Ishikawa (cell line): ENCODE measurements around the gene PCNX3.

Experiments used
- CEBPB ChIP-seq: IDR thresholded peaks from 2 replicates; pipeline ENCODE4 v1.6.1; 2012
- CREB1 ChIP-seq: IDR thresholded peaks from 2 replicates; pipeline ENCODE4 v1.6.1; 2012; ENCODE audit warnings: low read depth
- EGR1 ChIP-seq: IDR thresholded peaks from 2 replicates; pipeline ENCODE4 v1.6.1; 2012
- EP300 ChIP-seq: IDR thresholded peaks from 2 replicates; pipeline ENCODE4 v1.6.1; 2012; ENCODE audit warnings: borderline replicate concordance
- FOXM1 ChIP-seq: IDR thresholded peaks from 2 replicates; pipeline ENCODE4 v1.6.1; 2012; ENCODE audit warnings: low read depth, borderline replicate concordance
- NFIC ChIP-seq: IDR thresholded peaks from 2 replicates; pipeline ENCODE4 v1.6.1; 2012
- RAD21 ChIP-seq: IDR thresholded peaks from 2 replicates; pipeline ENCODE4 v1.6.1; 2012; ENCODE audit warnings: low read depth
- TAF1 ChIP-seq: IDR thresholded peaks from 2 replicates; pipeline ENCODE4 v1.6.1; 2012; ENCODE audit warnings: low read depth, mild to moderate bottlenecking
- TCF12 ChIP-seq: IDR thresholded peaks from 2 replicates; pipeline ENCODE4 v1.6.1; 2012; ENCODE audit warnings: low read depth
- TEAD4 ChIP-seq: IDR thresholded peaks from 2 replicates; pipeline ENCODE4 v1.6.1; 2012
- YY1 ChIP-seq: IDR thresholded peaks from 2 replicates; pipeline ENCODE4 v1.6.1; 2012; ENCODE audit warnings: low read depth
- ZBTB7A ChIP-seq: IDR thresholded peaks from 2 replicates; pipeline ENCODE4 v1.6.1; 2012; ENCODE audit warnings: low read depth
- TF ChIP-seq, protein P1 (sequence below): IDR thresholded peaks from 2 replicates; pipeline ENCODE4 v1.6.1; 2012
- TF ChIP-seq, protein P2 (sequence below): IDR thresholded peaks from 2 replicates; pipeline ENCODE4 v1.6.1; 2012; ENCODE audit warnings: low read depth, mild to moderate bottlenecking
- TF ChIP-seq, protein P3 (sequence below): IDR thresholded peaks from 2 replicates; pipeline ENCODE4 v1.6.1; 2012

PCNX3 gene

DNA sequence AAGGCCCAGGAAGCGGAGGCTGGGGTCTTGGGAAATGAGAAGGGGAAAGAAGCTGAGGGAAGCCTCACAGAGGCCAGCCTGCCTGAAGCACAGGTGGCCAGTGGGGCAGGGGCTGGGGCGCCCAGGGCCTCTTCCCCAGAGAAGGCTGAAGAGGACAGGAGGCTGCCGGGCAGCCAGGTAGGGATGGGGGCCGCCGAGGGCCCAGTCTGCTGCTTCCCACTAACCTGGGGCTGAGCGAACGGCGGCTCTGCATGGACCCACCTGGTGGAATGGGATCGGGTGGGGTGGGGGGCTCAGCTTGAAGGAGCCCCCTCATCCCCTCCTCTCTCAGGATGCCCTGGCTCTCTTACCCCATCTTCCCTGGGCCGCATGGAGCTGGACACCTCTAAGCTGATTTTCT is 32.0 kb upstream of the PCNX3 start:
- TF ChIP-seq, protein P1, sequence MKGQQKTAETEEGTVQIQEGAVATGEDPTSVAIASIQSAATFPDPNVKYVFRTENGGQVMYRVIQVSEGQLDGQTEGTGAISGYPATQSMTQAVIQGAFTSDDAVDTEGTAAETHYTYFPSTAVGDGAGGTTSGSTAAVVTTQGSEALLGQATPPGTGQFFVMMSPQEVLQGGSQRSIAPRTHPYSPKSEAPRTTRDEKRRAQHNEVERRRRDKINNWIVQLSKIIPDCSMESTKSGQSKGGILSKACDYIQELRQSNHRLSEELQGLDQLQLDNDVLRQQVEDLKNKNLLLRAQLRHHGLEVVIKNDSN = no peak
- no peak for TF ChIP-seq TAF1
- no peak for TF ChIP-seq NFIC
- no peak for TF ChIP-seq TEAD4
- no peak for TF ChIP-seq CEBPB
- TF ChIP-seq EGR1 = no peak
- no peak for TF ChIP-seq YY1
- TF ChIP-seq, protein P2, sequence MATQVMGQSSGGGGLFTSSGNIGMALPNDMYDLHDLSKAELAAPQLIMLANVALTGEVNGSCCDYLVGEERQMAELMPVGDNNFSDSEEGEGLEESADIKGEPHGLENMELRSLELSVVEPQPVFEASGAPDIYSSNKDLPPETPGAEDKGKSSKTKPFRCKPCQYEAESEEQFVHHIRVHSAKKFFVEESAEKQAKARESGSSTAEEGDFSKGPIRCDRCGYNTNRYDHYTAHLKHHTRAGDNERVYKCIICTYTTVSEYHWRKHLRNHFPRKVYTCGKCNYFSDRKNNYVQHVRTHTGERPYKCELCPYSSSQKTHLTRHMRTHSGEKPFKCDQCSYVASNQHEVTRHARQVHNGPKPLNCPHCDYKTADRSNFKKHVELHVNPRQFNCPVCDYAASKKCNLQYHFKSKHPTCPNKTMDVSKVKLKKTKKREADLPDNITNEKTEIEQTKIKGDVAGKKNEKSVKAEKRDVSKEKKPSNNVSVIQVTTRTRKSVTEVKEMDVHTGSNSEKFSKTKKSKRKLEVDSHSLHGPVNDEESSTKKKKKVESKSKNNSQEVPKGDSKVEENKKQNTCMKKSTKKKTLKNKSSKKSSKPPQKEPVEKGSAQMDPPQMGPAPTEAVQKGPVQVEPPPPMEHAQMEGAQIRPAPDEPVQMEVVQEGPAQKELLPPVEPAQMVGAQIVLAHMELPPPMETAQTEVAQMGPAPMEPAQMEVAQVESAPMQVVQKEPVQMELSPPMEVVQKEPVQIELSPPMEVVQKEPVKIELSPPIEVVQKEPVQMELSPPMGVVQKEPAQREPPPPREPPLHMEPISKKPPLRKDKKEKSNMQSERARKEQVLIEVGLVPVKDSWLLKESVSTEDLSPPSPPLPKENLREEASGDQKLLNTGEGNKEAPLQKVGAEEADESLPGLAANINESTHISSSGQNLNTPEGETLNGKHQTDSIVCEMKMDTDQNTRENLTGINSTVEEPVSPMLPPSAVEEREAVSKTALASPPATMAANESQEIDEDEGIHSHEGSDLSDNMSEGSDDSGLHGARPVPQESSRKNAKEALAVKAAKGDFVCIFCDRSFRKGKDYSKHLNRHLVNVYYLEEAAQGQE = no peak
- TF ChIP-seq EP300 = no peak
- no peak for TF ChIP-seq ZBTB7A
- no peak for TF ChIP-seq CREB1
- no peak for TF ChIP-seq FOXM1
- TF ChIP-seq, protein P3, sequence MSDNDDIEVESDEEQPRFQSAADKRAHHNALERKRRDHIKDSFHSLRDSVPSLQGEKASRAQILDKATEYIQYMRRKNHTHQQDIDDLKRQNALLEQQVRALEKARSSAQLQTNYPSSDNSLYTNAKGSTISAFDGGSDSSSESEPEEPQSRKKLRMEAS = no peak
- TF ChIP-seq RAD21 = no peak

DNA sequence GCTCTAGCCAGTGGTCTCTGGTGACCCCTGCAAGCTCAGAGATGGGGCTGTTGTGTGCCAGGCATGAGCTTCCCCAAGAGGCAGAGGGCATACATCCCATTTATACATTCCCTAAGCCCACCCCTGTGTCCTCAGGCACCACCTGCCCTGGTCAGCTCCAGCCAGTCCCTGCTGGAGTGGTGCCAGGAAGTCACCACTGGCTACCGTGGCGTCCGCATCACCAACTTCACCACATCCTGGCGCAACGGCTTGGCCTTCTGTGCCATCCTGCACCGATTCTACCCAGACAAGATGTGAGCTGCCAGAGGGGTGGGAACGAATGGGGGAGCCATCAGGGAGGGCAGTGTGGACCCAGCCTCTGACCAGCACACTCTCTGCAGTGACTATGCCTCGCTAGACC is 31.5 kb upstream of the PCNX3 start:
- no peak for TF ChIP-seq RAD21
- no peak for TF ChIP-seq CREB1
- TF ChIP-seq EGR1 = no peak
- no peak for TF ChIP-seq FOXM1
- TF ChIP-seq ZBTB7A = no peak
- TF ChIP-seq NFIC = no peak
- no peak for TF ChIP-seq CEBPB
- no peak for TF ChIP-seq YY1
- TF ChIP-seq, protein P1 = no peak
- no peak for TF ChIP-seq TEAD4
- TF ChIP-seq TAF1 = no peak
- TF ChIP-seq, protein P2 = no peak
- TF ChIP-seq, protein P3 = no peak
- no peak for TF ChIP-seq EP300
- no peak for TF ChIP-seq TCF12

DNA sequence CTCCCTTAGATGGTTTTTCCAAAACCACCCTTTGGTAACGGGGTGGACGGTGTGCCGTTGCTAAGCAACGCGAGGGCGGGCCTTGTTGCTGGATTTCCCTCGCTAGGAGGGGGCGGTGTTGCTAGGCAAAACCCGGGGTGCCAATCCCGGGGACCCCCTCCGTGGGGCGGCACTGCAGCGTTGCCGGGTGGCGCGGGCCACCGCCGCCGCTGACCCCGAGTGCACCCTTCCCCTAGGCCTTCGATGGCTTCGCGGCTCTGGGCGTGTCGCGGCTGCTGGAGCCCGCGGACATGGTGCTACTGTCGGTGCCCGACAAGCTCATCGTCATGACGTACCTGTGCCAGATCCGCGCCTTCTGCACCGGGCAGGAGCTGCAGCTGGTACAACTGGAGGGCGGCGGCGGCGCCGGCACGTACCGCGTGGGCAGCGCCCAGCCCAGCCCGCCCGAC is 30.8 kb upstream of the PCNX3 start:
- TF ChIP-seq TAF1 = no peak
- TF ChIP-seq FOXM1 = no peak
- TF ChIP-seq CEBPB = no peak

DNA sequence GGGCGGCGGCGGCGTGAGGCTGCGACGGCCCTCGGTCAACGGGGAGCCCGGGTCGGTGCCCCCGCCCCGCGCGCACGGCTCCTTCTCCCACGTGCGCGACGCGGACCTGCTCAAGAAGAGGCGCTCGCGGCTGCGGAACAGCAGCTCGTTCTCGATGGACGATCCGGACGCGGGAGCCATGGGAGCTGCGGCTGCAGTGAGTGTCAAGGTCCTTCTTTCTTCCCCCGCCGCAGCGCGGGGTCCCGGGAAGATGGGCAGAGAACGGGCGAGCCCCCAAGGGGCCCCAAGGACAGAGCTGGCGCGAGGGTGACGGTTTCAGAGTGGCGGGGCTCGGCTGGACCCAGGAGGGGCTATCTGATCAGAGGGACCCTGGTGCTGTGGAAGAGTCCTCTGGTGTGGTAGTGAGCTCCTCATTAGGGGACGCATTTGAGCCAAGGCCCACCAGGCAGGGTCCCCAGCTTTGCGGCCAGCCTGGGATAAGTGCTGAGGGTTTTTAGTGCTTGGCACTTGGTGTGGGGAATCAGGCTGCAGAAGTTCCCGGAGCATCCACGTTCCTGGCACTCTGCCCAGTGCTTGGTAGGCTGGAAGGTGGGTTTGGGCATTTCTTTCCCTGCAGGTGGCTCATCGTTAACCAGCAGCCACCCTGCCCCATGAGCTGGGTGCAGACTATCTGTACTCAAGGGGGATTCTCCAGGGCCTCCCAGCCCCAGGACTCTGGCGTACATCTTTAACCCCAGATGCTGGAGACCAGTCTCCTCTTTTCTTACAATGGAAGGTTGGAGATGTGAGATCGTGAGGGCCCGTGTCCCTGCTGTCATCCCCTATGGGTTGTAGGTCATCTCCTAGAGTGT is 30.0 kb upstream of the PCNX3 start:
- no peak for TF ChIP-seq EGR1
- no peak for TF ChIP-seq FOXM1

DNA sequence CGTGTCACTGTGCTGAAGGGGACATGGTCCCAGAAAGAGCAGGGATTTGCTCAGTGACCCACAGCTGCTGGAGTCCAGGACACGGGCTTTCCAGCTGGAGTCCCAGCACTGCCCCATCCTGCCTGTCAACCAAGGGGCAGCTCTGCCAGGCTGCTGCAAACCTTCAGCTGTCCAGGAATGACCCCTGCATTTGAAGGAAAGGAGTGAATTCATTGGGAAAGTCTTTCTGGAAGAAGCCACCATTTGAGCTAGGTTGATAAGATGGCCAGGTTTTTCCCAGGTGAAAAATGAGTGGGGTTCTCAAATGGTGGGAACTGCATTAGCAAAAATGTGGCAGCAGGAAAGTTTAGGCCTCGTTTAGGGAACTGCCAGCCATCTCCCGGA is 29.3 kb upstream of the PCNX3 start:
- TF ChIP-seq EGR1 (no peak), NFIC (no peak), RAD21 (no peak), EP300 (no peak), ZBTB7A (no peak), TAF1 (no peak), CEBPB (no peak), FOXM1 (no peak)
- TF ChIP-seq, protein P2 = no peak
